CD1c-positive myeloid dendritic cell (primary cell): ENCODE results near the gene DUSP8.

Source experiments
- DNase-seq: peaks from one replicate; pipeline ENCODE4 v3.0.0-alpha.2; 2016; ENCODE audit errors: extremely low spot score

DUSP8 gene

GRCh38 chr11:1554981-1555712, 16.9 kb downstream of the DUSP8 start:
- no peak for DNase-seq

DNA sequence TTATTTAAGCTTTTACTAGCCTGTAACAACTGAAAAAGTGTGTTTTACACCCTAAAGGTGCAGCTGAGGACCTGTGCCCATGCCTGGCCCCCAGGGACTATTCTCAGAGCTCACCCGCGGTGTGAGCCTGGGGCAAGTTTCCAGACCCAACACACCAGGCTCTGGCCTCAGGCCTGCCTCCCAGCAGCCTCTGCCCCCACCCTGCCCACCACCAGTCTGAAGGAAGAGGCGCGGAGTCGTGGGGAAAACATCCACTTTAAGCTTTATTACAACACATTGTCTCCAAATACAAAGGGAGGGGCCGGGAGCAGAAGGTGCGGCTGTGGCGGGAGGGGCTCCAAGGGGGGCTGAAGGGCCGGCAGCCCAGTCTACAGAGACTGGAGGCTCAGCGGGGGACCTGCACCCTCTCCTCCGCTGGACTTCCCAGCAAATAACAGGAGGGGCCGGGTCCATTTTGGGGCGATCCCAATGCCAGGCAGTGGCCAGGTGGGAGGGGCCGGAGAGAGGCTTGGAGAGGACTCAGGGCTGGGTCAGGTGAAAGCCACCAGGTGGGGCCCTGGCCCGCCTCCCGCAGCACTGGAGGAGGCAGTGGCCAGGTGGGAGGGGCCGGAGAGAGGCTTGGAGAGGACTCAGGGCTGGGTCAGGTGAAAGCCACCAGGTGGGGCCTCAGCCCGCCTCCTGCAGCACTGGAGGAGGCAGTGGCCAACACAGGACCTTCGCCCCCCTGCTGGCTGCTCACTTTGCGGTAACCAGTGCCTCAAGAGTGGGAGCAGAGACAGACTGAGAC, 18.1 kb downstream of the DUSP8 start:
- no peak for DNase-seq

DNA sequence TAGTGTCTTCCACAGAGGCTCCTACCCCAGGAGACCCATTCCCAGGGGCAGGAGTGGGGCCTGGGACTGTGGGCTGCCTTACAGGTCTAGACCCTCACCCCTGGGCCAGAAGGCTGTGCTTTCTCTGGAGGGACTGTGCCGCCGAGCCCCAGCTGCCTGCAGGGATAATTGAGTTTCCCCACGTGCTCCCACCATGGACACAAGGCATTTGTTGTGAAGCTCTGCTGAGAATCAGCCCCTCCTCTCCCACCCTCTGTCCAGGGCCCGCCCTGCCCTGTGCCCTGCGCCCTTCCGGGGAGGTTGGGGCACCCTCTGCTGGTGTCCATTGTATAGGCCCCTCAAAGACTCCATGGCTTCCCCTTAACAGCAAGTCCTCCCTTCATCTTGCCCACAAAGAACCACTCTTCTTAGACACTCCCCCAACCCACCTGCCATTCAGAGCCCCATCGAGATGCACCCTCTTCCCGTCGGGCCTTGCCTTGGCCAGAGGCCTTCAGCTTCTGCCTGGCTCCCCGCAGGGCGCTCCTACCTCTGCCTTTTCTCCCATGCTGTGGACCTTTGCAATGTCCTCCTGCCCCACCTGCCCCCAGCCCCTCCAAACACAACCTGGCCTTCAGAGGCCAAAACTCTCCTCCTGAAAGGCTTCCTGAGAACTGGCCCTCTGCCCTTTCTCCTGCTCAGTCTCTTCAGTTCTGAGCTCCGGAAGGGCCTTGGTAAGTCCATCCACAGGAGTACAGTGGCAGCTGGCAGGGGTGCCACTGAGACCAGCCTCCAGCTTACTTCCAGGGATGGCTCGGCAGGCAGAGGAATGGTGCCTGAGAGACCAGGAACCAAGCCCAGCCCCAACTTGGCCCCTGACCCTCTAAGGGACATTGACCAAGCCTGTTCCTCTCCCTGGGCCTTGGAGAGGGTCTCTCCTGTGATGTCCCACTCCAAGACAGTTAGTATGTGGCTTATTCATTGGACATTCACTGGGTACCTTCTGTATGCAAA, 22.4 kb downstream of the DUSP8 start:
- no peak for DNase-seq

- DNase-seq = peak; percentile 23
These were observed 23.6 kb downstream of the DUSP8 start for GRCh38 chr11:1548221-1549070.

- no peak for DNase-seq
These were observed 24.5 kb downstream of the DUSP8 start for GRCh38 chr11:1547467-1548098.

DNA sequence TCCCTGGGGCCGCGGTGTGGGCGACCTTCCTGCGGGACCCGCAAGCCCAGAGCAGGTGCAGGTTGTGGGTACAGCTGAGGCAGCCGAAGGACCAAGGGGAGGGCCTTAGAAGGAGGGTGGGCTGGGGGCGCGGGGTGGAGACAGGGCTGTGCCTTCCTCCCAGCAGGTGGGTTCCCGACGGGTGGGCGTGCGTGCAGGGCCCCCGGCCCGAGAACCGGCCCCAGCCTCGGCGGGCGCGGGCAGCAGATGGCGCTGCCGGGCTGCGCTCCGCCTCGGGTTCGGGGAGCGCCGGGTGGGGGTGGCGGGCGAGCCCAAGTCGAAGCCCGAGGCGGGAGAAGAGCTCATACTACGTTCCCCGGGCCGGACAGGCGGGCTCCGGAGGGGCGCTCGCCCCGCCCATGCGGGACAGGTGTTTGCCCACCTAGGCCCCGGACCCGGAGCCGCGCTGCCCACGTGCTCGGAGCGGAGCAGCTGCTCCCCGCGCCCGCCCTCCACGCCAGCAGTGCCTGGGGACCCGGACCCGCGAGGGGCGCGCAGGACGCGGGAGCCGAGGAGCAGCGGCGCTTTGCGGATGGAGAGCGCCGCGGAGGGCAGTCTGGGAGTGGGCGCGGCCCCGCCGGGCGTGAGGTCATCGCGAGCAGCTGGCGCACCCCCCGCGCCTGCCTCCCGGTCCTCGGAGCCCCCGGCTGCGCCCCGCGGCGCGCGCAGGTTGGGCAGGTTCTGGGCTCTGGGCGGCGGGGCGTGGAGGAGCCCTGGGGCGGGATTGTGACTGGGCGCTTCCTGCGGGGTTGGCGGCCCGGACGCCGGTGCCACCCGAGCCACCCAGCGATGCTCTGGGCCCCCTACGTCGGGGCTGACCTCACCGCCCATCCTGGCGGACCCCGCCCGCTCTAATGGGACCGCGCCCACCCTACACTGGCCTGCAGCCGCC, 25.3 kb downstream of the DUSP8 start:
- peak; percentile 36 for DNase-seq

- no peak for DNase-seq
These were observed 26.0 kb downstream of the DUSP8 start for GRCh38 chr11:1546077-1546535.

GRCh38 chr11:1545432-1545831, 26.6 kb downstream of the DUSP8 start:
- DNase-seq = no peak

DNA sequence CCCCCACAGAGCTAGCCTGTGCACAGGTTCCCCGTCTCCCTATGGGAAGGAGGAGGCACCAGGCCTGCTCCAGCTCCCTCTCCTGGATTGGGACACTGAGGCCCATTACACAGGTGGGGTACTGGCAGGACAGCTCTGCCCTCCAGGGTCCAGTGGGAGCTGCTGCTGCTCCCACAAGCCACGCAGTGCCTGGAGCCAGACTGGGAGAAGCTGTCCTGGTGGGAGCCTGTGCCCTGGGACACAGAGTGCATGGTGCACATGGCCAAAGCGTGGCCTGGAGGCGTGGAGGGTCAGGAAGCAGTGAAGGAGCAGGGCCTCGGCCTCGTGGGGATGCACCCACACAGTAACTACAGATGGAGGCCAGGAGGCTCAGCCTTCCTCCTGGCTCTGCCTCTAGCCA, 27.5 kb downstream of the DUSP8 start:
- no peak for DNase-seq

DNA sequence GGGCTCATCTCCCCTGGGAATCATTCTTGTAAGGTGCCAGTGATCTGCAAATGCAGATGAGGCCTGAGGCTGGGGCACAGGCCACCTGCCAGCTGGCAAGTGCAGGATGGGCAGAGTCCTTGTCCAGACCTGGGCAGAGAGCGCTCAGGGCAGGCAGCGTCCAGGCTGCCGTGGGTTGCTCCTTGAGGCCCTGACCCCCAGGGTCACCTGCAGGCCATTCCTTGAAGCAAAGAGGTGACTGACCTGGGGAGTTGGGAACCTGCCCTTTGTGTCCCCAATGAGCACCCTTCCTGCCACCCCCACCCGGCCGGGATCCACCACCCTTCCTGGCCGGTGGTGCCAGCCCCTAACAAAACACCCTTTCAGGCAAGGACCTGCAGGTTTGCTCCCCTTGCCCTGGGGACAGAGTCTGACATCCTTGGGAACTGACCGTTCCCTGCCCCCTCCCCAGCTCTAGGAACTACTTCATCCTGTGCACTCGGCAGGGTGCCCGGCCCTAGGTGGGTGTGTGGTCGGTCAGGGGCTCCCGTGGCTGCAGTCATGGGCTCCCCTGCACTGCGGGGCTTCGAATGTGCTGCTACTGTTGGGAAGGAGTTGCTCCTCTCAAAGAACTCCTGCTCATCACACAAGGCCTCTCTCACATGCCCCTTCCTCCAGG, 28.3 kb downstream of the DUSP8 start:
- DNase-seq = no peak

DNA sequence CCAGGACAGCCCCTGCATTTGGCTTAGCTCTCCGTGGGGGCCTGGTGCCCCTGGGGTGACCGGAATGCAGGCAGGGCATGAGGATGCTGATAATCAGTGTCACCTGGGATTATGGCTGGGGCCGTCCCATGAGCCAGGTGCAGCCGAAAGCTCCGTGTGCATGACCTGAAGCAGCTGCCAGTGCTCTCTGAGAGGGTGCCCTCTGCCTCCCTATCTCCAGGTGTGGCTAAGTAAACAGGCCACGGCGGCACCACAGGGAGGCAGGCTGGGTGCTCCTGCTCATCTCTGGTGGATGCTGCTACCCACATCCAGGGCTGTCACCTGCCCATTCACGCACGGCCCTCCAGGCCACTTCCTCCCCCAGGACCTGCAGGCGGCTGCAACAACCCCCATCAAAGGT, 29.8 kb downstream of the DUSP8 start:
- DNase-seq = no peak

GRCh38 chr11:1541474-1542204, 30.4 kb downstream of the DUSP8 start:
- DNase-seq = no peak

GRCh38 chr11:1540074-1540473, 32.0 kb downstream of the DUSP8 start:
- DNase-seq = no peak

GRCh38 chr11:1538153-1538552, 33.9 kb downstream of the DUSP8 start:
- DNase-seq = no peak

- no peak for DNase-seq
These were observed 35.8 kb downstream of the DUSP8 start for GRCh38 chr11:1536065-1536843.

DNA sequence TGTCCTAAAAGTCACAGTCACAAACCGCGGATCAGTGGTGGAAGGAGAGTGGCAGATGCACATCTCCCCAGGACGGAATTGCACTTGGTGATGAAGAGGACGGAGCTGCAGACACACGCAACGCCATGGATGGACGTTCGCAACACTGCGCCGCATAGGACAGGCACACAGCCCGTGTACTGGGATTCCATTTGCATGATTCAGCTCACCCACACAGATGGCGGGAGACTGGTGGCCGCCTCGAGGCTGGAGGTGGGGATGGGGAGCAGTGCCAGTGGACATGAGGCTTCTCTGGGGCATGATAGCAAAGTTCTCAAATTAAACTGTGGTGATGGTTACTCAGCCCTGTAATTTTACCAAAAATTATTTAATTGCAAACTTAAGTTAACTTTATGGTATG, 37.4 kb downstream of the DUSP8 start:
- DNase-seq = no peak

GRCh38 chr11:1534171-1534570, 37.9 kb downstream of the DUSP8 start:
- no peak for DNase-seq
